Astrocyte (in vitro differentiated cells and primary cell): ENCODE results near the gene BCR.
"Not testable (repeated sequence)": the region's sequence is repeated elsewhere in the genome, so short reads cannot be mapped to it uniquely, and the experiment has no call there.

Source experiments
- EZH2 ChIP-seq: IDR thresholded peaks from 2 replicates; pipeline ENCODE4 v1.6.1; 2012; ENCODE audit warnings: mild to moderate bottlenecking, low read length, inconsistent platforms; ENCODE audit not compliant: insufficient read depth
- TF ChIP-seq, protein P1 (sequence below): IDR thresholded peaks from 2 replicates; pipeline ENCODE4 v1.5.1; 2011; ENCODE audit warnings: low read depth, mild to moderate bottlenecking, inconsistent platforms, low read length, moderate library complexity; ENCODE audit not compliant: insufficient read depth

DNA sequence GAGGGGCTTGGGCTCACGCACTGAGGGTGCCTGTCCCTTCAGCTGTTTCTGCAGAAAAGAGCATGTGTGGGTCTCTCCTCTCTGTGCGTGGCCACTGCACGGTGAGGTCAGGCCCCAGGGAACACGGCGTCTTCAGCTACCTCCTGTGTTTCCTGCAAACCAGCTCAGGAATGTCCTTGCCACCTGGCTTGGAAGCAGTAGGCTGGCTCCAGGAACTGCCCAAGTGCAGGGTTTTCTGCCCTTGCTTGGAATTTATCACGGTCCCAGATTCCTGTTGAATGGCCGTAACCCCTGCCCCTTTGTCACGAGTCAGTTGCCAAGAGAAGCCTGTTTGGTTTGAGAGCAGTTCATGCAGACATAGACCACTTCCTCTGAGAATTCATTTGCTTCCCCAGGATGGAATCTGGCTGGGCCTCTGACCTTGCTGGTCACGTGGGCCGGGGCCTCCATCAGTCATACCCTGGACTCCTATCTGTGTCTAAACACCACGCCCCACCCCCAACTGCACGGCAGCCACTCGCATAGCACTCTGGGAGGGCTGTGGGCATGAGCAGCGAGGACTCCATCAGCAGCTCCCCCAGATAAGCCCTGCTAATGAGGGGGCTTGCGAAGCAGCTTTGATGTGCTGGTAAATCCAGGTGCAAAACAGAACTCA lies 130.3 kb downstream of the BCR start:
- TF ChIP-seq, protein P1, sequence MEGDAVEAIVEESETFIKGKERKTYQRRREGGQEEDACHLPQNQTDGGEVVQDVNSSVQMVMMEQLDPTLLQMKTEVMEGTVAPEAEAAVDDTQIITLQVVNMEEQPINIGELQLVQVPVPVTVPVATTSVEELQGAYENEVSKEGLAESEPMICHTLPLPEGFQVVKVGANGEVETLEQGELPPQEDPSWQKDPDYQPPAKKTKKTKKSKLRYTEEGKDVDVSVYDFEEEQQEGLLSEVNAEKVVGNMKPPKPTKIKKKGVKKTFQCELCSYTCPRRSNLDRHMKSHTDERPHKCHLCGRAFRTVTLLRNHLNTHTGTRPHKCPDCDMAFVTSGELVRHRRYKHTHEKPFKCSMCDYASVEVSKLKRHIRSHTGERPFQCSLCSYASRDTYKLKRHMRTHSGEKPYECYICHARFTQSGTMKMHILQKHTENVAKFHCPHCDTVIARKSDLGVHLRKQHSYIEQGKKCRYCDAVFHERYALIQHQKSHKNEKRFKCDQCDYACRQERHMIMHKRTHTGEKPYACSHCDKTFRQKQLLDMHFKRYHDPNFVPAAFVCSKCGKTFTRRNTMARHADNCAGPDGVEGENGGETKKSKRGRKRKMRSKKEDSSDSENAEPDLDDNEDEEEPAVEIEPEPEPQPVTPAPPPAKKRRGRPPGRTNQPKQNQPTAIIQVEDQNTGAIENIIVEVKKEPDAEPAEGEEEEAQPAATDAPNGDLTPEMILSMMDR = not testable (repeated sequence)
- TF ChIP-seq EZH2 = not testable (repeated sequence)
